Activated naive CD4-positive, alpha-beta T cell treated with Interleukin-2 at 50 U/mL for 16 hours (primary cell): ENCODE measurements around the gene CRELD1.

ENCODE experiments used
- DNase-seq: peaks from one replicate; pipeline ENCODE4 v3.0.0-alpha.2; 2020

The CRELD1 gene

DNA sequence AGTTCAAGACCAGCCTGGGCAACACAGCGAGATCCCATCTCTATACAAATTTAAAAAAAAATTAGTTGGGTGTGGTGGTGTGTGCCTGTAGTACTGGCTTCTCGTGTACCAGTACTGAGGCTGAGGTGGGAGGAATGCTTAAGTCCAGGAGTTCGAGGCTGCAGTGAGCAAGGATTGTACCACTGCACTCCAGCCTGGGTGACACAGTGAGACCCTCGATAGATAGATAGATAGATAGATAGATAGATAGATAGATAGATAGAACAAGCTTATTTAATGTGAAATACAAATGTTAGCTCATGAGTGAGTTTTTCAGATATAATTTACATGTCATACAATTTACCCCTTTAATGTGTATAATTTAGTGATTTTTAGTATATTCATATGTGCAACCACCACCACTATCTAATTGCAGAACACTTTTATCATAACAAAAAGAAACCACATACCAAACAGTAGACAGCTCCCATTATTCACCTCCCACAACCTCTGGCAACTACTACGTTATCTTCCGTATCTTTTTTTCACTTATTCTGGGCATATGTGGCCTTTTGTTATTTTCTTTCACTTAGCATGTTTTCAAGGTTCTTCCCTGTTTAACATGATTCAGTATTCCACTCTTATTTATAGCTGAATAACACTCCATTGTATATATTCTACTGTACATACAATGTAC, 31.7 kb downstream of the CRELD1 start:
- DNase-seq: no peak

DNA sequence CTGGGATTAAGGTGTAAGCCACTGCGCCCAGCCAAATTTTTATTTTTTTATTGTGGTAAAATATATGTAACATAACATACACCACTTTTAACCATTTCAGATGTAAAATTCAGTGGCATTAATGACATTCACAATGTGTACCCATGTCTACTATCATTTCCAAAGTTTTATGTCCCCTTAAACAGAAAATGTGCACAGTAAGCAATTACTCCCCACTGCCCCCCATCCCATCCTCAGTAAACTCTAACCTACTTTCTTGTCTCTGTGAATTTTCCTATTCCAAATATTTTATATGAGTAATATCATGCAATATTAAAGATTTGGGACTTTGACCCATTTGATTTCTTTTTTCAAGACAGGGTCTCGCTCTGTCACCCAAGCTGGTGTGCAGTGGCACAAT, 33.2 kb downstream of the CRELD1 start:
- DNase-seq: no peak

DNA sequence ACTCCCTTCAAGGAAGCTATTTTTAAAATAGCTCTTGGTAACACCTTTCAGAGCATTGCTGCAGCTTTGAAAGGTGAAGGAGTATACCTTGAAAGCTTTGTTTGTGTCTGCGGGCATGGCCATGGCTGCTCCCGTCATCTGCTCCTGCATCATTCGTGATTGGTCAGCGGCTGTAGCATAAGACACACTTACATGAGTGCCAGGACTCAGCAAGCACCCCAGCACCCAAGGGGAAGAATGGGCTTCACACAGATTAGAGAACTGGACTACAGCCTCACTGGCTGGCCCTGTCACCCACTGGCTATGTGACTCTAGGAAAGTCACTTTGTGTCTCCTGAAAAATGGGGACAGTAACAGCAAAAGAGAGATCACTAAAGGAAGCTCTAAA, 36.0 kb downstream of the CRELD1 start:
- no peak for DNase-seq

DNA sequence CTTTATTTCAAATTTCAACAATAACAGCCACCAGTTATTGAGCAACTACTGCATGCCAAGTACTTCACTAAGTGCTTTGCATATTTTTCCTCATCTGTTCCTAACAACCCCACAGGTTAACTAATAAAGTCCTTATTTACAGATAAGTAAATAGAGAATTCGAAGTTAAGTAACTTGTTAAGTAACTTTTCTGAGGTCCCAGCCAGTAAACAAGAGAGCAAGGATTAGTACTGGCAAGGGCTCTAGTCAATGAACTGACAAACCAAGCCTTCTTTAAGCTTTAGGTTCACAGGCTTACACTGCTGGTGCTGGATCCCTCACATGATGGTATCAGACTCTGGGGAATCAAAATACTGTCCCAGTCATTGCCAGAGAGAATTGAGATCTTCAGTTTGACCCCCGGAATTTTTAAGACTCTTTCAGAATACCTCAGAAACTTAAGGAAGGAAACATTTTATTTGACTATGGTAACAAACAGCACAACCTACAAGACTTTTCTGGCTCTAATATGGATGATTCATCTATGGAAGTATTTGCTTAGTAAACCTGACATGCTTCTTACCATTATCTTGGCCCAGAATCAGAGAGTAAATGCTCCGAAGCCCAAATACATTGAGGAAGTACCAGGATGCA, 36.5 kb downstream of the CRELD1 start:
- DNase-seq: no peak

DNA sequence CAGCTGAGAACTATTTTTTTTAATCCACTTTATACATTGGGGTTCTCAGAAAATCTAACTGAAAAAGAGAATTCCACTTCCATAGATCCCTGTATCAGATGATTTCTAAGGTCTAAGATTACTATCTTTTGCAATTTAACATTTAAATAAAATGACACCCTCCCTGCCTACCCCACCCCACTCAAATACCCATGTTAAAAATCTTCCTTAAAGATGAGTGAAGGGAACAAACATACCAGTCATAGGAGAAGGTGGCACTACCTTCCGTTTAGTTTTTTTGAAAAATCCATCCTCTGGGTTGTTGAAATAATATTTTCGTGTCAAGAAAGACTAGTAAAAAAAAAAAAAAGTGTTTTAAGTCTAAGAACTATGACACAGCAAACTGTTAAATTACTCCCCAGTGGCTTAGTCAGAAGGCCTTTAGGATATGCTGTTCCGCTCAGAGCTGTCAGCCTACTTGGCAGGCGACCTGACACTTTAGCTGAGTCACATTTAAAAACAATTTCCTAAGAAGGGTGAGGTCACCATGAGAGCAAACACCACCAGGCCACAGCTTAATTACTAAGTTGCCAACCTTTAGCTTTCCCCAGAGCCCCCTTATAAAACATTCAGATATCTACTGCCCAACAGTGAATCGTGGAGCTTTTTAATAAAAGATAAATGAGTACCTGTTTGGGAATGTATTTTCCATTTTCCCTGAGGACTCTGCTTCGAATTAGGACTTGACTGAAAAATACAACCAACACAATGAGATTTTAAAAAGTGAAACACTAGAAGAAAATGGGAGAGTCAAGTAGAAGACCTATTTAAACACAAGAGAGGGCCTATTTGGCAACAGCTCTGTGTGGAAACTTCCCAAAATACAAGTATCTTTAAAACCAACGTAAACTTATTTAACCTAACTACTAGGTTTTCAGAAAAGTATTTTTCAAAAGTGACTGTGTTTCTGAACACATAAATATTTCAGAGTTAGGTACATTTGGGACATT, 43.4 kb downstream of the CRELD1 start:
- DNase-seq: peak; percentile 20

DNA sequence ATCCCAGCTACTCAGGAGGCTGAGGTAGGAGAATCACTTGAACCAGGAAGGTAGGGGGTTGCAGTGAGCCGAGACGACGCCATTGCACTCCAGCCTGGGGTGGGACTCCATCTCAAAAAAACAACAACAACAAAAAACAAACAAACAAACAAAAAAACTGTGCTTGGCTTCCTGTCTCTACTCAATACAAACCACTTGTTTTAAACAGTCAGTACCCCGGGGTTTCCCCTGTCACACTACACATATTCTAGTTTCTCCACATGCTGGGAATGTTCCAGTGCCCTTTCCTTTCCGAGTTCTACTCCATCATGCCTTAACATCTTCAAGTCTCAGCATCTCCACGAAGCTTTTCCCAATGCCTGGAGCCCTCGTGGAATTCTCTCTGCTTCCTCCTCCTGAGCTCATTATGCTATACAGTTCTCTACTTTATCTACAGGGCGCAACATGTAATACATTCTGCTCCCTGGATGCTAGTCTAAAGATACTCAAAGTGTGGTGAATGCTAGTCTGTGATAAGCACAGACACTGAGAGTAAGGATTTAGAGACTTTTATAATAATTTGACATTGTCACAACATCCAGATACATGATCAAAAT, 45.2 kb downstream of the CRELD1 start:
- no peak for DNase-seq

DNA sequence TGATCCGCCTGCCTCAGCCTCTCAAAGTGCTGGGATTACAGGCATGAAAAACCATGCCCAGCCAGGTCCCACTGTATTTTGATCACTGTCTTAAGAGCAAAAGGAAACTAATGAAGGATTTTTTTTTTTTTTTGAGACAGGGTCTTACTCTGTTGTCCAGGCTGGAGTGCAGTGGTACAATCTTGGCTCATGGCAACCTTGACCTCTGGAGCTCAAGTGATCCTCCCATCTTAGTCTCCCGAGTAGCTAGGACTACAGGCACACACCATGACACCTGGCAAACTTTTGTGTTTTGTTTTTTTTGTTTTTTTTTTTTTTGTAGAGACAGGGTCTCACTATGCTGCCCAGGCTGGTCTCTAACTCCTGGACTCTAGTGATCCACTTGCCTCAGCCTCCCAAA, 46.6 kb downstream of the CRELD1 start:
- DNase-seq: no peak

DNA sequence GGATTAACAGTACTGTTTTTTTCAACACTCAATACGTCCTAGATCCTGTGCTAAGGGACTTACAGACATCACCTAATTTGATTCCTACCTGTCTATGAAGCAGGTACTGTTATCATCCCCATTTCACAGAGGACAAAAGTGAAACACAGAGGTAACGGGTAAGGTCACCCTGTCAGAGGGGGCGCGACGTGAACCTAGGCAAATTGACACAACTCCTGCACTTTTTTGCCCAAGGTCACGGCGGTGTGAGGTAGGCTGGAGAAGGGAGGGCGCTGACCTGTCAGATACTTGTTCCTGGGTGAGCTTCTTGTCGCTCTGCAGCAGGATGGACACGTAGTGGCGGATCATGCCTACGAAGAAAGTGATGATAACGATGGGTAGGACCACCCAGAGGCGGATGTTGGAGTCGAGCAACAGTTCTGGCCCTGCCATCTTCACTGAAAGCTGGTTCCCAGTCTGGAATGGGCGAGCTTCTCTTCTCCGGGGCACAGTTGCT, 52.6 kb downstream of the CRELD1 start:
- DNase-seq: no peak

DNA sequence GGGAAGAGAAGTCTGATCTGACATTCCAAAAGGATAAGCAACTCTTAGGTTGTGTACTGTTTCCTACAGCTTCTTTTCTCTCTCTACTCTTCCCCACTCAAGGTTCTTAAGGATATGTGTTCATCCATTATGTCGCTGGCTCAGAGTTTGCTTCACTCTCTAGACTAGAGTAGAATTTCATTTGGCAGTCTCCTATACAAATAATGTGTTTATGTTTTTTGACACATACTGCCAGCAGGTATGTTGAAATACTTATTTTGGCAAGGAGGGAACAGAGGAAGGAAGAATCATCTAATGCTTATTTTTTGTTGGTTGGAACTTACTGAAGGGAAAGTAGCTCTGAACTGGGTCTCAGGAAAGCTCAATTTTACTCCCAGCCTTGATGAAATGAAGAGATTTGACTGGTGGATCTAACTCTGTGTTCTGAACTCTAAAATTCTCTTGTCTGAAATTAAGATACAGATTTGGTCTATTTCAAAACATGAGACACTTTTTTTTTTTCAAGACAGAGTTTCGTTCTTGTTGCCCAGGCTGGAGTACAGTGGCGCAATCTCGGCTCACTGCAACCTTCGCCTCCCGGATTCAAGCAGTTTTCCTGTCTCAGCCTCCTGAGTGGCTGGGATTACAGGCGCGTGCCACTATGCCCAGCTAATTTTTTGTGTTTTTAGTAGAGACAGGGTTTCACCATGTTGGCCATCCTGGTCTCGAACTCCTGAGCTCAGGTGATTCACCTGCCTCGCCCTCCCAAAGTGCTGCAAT, 60.6 kb downstream of the CRELD1 start:
- no peak for DNase-seq
